A549 (cell line): ENCODE results near the gene SPATA16.

Source experiments
- GATA3 ChIP-seq: IDR thresholded peaks from 2 replicates; pipeline ENCODE4 v1.6.1; 2012; ENCODE audit warnings: borderline replicate concordance
- JUNB ChIP-seq: fragments of >200 bp; sonication (Bioruptor Twin); formaldehyde crosslinking; IDR thresholded peaks from 2 replicates; pipeline ENCODE4 v1.6.1; 2016
- POLR2A ChIP-seq: IDR thresholded peaks from 2 replicates; pipeline ENCODE4 v1.6.1; 2012; ENCODE audit warnings: mild to moderate bottlenecking, low read length
- RAD21 ChIP-seq, 2 experiments: fragments of >200 bp in 1 of 2; sonication (Bioruptor Twin) in 1 of 2; formaldehyde crosslinking in 1 of 2; IDR thresholded peaks in 1 of 2; conservative IDR thresholded peaks in 1 of 2; 2 replicates in 1 of 2; 3 replicates in 1 of 2; pipeline ENCODE4 v1.6.1; 2012 to 2018; ENCODE audit warnings: inconsistent platforms in 1 of 2
- TP53 ChIP-seq: fragments of 250-450 bp; sonication (Bioruptor Pico); IDR thresholded peaks from 2 replicates; pipeline ENCODE4 v1.5.0; 2021; ENCODE audit warnings: mild to moderate bottlenecking, moderate library complexity
- TF ChIP-seq, protein P1 (sequence below): fragments of >200 bp; sonication (Bioruptor Twin); formaldehyde crosslinking; IDR thresholded peaks from 3 replicates; pipeline ENCODE4 v1.5.1; 2016

DNA sequence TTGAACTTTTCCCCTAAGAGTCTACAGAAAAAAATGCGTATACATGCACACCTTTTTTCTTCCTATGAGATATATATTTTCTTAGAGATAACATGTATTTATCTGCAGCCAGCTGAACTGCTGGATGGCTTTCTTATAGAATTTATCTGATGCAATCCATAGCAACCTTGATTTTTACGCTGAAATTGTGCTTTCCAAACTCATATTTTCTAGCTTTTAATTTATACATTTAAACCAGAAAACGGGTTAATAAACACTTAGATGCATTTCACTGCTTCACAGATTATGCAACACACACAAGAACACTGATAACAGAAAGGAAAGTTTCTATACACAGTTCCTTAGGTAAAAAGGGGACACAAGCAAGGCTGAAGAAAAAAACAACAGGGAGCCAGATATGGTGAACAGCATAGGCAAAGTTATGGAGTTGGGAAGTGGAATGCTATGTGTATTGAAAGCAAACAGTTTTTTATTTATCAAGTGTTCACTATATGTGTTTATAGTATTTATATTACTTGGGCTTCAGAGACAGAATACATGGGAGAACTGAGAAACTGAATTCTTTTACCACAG is 149.5 kb downstream of the SPATA16 start:
- TF ChIP-seq, protein P1, sequence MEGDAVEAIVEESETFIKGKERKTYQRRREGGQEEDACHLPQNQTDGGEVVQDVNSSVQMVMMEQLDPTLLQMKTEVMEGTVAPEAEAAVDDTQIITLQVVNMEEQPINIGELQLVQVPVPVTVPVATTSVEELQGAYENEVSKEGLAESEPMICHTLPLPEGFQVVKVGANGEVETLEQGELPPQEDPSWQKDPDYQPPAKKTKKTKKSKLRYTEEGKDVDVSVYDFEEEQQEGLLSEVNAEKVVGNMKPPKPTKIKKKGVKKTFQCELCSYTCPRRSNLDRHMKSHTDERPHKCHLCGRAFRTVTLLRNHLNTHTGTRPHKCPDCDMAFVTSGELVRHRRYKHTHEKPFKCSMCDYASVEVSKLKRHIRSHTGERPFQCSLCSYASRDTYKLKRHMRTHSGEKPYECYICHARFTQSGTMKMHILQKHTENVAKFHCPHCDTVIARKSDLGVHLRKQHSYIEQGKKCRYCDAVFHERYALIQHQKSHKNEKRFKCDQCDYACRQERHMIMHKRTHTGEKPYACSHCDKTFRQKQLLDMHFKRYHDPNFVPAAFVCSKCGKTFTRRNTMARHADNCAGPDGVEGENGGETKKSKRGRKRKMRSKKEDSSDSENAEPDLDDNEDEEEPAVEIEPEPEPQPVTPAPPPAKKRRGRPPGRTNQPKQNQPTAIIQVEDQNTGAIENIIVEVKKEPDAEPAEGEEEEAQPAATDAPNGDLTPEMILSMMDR = no peak
- no peak for TF ChIP-seq POLR2A
- no peak for TF ChIP-seq GATA3
- no peak for TF ChIP-seq RAD21 (conservative IDR thresholded peaks at IDR 0.05 in 1 of 2, IDR thresholded peaks at IDR 0.05 in 1 of 2)
- no peak for TF ChIP-seq JUNB
- TF ChIP-seq TP53 (CRISPR knock-in tag) = no peak
